Measurements from ENCODE around the gene ZNF488. TPM values are rescaled to one million over a fixed set of nuclear protein-coding genes. Genes with fewer than 3 reads are reported as not detected.

Gene ZNF488
- total RNA-seq, 2 experiments from 2014 or later: 0.84 to 0.93 TPM

Other genes starting within 250 kb of the ZNF488 start
- under 1 TPM; 0.12 to 0.19 TPM for gene GDF10, start 84.1 kb downstream of the ZNF488 start, total RNA-seq
- gene GDF2, start 61.8 kb downstream of the ZNF488 start, total RNA-seq: not detected
- not detected for gene RBP3, start 35.9 kb downstream of the ZNF488 start, total RNA-seq
- not detected for gene ANXA8, start 99.8 kb upstream of the ZNF488 start, total RNA-seq
- not detected for gene FAM25G, start 107.4 kb upstream of the ZNF488 start, total RNA-seq
- 1 to 10 TPM; 6.7 to 7.9 TPM for gene AGAP9, start 139.3 kb upstream of the ZNF488 start, total RNA-seq

Measured in activated naive CD4-positive, alpha-beta T cell treated with anti-CD3 and anti-CD28 coated beads for 36 hours (primary cell).